DMS 273 (cell line): Measurements from ENCODE around the gene C2orf69.

ENCODE experiments used
- DNase-seq: peaks from one replicate; lab custom pipeline; 2025; ENCODE audit not compliant: unreplicated experiment; lab: John Stamatoyannopoulos, UW

C2orf69 gene, protein sequence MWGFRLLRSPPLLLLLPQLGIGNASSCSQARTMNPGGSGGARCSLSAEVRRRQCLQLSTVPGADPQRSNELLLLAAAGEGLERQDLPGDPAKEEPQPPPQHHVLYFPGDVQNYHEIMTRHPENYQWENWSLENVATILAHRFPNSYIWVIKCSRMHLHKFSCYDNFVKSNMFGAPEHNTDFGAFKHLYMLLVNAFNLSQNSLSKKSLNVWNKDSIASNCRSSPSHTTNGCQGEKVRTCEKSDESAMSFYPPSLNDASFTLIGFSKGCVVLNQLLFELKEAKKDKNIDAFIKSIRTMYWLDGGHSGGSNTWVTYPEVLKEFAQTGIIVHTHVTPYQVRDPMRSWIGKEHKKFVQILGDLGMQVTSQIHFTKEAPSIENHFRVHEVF

DNA sequence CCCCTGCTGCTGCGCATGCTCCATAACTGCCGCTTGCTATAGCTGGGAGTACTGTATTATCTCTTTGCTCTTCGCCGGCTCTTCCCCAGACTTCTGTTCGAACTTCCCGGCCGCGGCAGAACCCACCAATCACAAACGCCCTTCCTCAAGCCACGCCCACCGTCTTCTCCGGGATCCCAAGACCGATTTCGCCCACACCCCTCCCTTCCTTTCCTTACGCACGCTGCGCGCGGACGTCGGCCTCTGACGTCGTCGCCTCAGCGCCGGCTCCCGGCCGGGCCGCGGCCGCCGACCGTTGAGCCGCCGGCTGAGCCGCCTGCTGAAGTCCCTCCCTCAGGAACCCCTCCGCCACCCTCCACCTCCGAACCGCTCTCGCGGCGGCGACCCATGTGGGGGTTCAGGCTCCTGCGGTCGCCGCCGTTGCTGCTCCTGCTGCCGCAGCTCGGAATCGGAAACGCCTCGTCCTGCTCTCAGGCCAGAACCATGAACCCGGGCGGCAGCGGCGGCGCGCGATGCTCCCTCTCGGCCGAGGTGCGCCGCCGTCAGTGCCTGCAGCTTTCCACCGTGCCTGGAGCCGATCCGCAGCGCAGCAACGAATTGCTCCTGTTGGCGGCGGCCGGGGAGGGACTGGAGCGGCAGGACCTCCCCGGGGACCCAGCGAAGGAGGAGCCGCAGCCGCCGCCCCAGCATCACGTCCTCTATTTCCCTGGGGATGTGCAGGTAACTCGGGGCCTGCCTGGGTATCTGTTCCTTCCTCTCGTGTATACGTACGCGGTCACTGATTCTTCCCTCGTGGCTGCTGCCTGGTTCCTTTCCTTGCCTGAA is at the start of gene C2orf69:
TSS of gene C2orf69 (plus strand) at position 242 of the 825 bp plus-strand sequence. CDS start at position 388, 146 bp downstream.
- peak; percentile 99 for DNase-seq

DNA sequence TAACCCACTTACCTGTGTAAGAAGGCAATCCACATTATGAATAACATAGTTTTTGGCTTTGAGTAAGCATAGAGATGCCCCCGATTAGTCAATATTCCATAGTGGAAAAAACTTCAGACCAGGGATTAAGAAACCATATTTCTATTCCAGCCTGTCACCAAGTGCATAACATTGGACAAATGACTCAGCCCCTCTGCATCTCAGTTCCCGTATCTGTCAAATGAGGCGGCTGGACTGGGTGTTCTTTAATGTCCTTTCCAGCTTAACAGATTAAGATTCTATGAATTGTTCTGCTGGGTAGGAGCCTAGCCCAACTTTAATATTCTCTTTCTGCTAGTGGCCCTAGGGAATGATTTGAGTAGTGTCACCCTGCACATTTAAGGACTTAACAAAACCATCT is 48.3 kb upstream of the C2orf69 start:
- no peak for DNase-seq

DNA sequence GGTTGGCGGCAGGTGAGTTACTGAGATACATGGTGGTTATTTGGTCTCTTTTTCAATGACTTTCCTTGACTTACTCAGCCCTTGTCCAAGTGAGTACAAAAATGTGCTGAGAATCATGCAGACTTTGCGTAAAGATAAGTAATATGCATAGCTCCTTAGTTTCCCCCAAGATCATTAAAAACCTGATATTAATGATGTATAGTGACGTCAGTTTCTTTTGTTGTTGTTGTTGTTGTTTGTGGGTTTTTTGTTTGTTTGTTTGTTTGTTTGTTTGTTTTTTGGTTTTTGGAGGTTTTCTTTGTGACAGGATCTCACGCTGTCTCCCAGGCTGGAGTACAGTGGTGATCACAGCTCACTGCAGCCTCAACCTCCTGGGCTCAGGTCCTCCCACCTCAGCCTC is 45.2 kb upstream of the C2orf69 start:
- no peak for DNase-seq

DNA sequence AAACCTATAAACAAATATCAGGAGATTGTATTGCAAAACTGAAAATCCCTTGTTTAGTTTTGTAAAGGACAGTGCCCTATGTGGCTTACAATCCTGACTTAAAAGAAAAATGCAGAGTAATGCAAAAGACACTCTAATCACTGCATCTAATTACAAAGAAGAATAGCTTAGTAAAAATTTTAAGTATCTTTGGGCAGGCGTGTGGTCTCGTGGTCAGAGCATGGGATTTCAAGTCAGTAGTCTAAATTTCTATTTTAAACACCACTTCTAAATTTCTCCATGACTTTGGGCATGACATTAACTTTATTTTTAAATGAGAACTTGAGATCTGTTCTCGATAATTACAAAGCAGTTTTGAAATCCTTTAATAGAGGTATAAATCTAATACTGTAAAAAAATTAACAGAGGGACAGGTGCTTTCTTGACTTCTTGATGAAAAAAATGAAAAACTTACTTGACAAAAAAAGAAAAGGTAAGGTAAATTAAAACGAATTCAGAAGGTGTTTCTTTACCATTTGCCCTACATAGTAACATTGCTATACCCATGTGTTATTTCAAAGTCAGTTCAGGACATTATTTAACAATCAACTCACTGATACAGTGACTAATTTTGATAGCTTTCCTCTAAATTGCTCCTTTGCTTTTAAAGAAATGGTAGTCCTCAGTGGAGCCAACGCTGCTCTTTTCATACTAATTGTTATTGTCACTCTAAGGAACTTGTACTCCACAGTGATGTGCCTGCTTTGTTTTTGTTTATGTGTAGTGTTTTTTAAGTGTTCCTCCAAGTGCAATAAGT is 42.5 kb upstream of the C2orf69 start:
- no peak for DNase-seq

DNA sequence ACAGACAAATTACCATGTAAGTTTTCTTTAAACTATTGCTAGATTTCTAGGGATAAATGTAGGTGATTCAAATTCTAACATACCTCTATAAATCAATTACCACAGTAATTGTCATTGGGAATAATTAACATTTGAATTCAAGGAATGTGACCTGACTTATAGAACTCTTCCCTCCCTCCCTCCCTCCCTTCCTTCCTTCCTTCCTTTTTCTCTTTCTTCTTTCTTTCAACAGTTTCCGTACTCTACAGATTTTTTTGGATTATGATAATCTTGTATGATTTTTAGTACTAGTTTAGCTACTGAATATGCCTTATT is 41.9 kb upstream of the C2orf69 start:
- DNase-seq = no peak

DNA sequence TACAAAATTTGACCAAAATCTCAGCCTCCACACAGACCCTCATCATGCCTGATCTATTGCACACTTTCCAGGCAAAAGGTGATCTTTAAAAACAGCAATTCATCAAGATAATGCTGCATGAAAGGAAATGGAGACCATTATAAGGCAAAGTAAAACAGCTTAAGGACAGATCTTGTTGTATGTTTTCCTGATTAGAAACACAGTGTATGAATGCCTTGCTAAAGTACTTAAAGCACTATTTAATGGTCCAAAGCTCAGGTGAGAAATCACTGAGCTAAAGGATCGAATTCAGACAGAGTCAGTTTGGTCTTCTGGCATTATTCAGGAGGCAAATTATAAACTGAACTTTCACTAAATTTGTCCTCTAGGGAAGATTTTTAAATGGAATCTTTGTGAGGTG is 41.4 kb upstream of the C2orf69 start:
- no peak for DNase-seq

DNA sequence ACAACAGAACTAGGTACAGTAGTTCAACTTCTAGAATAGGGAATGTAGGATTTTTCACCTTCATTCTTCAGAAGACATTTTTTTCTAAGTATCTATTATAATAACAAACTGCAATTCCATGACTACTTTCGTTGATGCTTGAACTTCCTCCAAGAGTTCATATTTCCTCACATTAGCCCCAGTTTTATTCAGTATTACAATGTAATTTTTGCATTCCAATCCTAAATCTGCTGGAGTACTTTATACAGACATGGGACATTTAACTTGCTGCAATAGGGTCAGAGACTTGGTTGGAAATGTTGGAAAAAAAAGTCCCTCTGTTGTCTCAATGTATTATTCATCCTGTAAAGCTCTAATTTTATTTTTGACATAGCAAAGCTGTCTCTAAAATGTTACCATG is 40.5 kb upstream of the C2orf69 start:
- DNase-seq = no peak

DNA sequence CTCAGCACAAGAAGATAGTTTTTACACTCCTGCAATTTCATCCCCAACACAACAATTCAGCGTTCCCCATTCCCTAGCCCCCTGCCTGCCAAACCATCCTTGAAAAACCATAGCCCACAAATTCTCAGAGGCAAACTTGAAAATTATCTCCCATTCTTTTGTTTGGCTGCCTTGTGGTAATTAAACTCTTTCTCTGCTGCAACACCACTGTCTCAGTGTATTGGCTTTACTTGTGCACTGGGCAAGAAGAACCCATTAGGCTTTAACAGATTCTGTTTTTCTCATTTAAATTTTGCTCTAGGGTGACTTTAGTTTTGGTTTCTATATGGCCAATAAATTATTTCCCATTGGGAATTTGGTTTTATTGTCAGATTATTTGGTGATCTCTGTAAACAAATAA is 36.9 kb upstream of the C2orf69 start:
- DNase-seq = no peak

DNA sequence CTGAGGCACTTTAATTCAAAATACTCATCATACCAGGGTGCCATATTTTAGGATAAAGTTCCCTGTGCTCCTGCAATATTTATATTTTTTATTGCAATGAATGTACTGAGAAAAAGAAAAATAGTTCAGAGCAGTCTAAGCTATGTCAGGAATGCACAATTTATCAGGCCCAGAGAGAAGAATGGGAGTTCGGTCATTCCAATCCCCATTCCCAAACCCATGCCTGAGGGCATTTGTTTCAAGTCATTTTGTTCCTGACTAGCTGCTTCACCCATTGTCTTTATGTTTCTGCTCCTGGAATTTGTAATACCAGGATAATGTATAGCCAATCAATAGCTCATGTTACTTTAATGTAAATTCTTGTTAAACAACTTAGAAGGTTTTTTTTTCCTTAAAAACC is 35.7 kb upstream of the C2orf69 start:
- DNase-seq = no peak

DNA sequence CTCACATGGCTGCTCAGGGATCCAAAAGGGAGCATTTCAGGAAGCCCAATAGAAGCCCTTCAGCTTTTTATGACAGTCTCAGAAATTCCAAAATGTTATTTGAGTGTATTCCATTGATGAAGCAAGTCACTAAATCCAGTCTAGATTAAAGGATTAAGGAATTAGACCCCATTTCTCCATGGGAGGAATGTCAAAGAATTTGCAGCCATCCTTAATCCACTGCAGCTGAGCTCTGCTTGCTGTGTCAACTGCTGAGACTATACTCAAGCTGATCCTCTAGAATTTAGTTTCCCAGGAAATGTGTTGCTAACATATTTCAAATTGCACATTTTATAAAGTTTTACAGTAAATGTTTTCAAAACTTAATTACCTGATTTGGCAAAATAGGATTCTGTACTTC is 28.4 kb upstream of the C2orf69 start:
- no peak for DNase-seq

DNA sequence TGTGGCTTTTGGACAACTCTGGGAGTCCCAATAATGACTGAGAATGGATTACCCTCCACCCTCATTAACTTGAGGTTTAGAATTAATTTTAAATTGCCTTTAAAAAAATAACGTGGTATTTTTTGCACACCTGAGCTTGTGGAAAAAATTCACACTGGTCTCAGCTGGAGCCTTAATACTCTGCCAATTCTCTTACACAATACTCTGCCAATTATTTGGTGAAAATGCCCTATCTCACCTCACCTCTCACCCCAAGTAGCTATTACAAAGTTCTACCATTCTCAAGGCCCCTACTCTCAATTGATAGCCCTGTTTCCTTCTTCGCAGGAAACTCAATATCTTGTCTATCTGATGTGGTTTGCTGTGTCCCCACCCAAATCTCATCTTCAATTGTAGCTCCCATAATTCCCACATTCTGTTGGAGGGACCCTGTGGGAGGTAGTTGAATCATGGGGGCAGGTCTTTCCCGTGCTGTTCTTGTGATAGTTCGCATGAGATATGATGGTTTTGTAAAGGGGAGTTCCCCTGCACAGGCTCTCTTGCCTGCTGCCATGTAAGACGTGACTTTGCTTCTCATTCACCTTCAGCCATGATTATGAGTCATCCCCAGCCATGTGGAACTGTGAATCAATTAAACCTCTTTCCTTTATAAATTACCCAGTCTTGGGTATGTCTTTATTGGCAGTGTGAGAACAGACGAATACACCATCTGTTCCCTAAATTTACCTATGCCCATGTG is 27.4 kb upstream of the C2orf69 start:
- peak; percentile 31 for DNase-seq

DNA sequence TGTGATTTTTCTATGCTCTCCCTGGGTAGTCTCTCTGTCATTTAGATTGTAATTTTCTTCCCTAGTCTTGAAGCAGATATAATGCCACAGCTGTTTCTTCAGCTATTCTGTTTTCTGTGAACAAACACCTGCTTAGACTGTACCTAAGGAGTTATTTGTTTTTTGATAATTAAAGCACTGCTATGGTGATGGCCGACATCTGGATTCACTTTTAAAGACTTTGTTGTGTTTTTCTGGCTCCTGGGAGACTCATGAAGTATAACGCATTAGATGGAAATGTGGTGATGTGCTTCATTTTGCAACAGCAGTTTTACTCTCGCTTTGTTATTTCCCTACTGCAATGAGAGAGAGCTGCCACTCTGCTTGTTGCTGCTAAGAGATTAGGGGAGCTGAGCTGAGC is 15.7 kb upstream of the C2orf69 start:
- DNase-seq = no peak

DNA sequence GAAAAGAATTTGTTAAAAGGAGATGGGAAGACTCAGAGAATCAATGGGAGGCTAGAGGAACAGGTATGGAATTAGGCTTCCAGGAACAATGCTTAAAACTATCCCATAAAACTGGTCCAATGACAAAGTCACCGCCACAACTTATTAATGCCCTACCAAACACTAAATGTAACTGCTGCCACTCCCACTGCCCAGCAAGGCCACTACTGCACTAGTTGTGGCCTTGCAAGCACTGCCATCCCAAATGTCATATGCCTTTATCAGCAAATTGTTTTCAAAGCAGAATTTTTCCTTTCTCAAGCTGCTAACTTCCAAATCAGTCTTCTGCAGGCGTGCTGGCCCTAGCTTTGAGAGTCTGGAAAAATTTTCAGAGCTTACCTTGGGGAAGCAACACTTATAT is 14.5 kb upstream of the C2orf69 start:
- DNase-seq = no peak

DNA sequence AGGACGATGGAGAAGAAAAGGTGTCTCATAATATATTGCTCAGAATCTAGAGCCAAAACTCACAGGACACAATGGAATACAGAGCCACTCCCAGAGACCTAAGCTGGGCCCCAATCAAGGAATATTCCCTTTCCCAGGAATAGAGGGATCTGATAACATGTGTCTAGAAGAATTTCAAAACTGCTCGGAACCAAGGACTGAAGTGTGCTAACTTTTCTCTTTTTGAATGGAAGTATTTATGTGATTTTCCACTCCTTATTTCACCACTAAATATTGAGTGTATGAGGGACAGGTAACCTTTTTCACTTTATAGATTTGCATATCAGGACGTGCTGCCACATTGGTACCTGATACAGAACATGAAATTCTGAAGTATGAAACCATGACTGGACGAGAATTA is 9.2 kb upstream of the C2orf69 start:
- no peak for DNase-seq

DNA sequence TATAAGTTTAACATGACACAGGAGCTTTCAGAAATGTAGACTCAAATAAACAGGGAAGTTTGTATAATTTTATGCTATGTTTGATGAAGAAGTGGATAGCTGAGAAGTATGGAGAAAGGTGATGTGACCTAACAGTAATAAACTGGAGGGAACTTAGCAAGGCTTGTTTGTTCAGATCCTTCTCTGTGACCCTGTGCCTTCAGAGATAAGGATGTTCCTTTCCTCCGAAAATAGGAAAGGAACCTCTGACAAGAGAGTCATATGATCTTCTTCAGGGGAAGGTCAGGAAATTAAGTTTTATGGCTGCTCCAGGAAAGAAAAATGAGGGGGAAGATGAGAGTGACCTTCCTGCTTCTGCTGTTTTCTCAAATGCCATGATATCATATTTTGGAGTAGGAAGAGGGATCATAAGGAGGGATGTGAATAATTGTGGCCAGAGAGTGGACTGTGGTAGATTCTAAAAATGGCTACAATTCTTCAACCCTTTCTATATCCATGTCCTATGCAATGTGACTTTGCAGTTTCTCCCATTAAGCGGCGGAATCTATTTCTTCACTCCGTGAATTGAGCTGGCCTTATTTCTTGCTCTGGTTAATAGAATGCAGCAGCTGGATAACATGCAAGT is 8.5 kb upstream of the C2orf69 start:
- DNase-seq = no peak

DNA sequence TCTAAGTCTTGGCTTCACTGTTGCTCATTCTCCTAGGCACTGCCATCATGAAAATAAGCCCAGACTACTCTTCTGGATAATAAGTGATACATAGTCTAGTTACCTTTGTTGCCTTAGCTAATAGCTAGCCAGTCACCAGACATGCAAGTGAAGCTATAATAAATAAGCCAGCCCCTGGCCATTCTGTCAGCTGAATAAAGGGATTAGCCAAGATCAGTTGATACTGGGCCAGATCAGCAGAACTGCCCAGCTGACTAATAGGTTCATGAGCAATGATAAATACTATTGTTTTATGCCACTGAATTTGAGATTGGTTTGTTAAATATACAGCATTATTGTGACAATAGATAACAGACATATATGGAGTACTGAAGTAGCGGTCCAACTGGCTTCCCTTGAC is 8.0 kb upstream of the C2orf69 start:
- no peak for DNase-seq

DNA sequence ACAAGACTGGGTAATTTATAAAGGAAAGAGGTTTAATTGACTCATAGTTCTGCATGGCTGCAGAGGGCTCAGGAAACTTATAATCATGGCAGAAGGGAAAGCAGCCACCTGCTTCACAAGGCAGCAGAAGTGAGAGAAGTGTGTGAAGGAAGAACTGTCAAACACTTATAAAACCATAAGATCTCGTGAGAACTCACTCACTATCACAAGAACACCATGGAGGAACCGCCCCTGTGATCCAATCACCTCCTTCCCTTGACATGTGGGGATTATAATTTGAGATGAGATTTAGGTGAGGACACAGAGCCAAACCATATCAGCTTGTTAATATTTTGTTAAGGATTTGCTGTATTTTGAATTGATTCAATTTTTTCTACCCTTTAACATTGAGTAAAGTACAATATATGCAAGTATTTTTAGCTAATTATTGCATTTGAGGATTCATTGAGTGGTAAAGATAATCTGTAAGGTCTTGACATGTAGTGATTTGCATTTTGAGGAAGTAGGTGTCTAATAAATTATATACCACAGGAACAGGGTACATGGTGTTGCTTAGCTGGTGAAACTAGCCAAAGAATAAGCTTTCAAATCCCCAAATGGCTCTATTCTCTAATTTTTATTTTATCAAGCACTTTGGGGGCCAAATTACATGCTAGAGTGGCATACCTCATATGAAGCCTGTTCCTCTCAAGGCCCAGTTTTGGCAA is 3.9 kb upstream of the C2orf69 start:
- no peak for DNase-seq

DNA sequence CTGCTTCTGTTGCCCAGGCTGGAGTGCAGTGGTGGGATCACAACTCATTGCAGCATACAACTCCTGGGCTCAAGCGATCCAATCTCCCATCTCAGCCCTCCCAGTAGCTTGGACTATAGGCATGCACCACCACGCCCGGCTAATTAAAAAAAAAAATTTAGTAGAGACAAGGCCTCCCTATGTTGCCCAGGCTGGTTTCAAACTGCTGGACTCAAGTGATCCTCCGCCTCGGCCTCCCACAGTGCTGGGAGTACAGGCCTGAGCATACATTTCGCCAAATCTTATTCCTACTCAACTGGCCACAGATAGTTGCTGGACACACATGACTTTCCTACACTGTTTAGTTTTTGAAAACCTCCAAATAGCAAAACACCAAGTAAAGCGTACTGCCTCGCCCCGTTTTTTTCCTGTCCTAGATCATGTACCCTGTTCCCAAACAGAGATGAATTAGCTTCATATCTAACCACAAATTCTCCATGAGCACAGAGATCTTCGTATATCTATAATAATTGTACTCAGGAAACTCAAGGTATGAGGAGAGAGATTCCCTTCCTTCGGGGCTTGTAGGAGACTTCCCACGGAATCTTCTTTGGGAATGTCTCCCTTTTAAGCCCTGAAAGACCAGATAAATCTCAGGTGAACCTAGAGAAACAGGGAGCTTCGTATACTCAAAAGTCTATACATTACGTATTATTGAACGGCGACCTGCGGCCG is 598 bp upstream of the C2orf69 start:
- no peak for DNase-seq

DNA sequence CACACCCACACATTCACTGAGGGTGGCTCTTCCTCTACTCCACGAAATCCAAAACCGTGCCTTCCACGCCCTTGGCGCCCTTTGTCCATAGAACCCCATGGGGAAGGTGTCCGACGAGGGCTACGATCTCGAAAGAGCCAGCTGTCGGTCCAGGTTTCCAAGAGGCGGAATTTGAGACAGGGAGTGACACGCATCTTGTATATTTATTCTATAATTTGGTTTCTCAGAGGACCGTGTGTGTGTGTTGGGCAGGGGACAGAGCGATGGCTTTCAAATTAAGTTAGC is 726 bp downstream of the C2orf69 start:
- DNase-seq = peak; percentile 84
